Measurements from ENCODE around the gene CELSR3. TPM values are rescaled to one million over a fixed set of nuclear protein-coding genes. Genes with fewer than 3 reads are reported as not detected.

The CELSR3 gene
- total and polyA plus RNA-seq, 2 of the 4 experiments (the other 2 are of a cell fraction), result 0.18 to 0.63 TPM

- H3K23ac ChIP-seq (ENCODE audit: low read depth, low read length), result no peak overlapping the region
- no peak overlapping the region for H2BK20ac ChIP-seq (ENCODE audit: low read depth, low read length)
- H3K27ac ChIP-seq (ENCODE audit: insufficient read depth, low read length), result no peak overlapping the region
- DNase-seq (no peak), ATAC-seq (ENCODE audit: low read depth) (no peak)
- H3K4ac ChIP-seq (ENCODE audit: low read depth, low read length), result no peak overlapping the region
- no peak overlapping the region for H2AK9ac ChIP-seq (replicated peaks; ENCODE audit: low read depth, low read length, poor library complexity)
- BruUV-seq (replicated peaks), result no TSS peak
- H2AK5ac ChIP-seq (ENCODE audit: low read depth, low read length), result no peak overlapping the region
- no peak overlapping the region for H3K14ac ChIP-seq (replicated peaks; ENCODE audit: low read depth, low read length)
- H3K18ac ChIP-seq (ENCODE audit: low read depth, low read length), result no peak overlapping the region
- no peaks in the 10 kb centered on the region for H3K9me1 ChIP-seq (ENCODE audit: insufficient read depth, low read length)
- H3K4me3 ChIP-seq (ENCODE audit: insufficient read depth, low read depth, low read length), result no peak overlapping the region
- no peak overlapping the region for H4K8ac ChIP-seq (ENCODE audit: low read depth in 2 of 2, low read length in 2 of 2)
- H4K5ac ChIP-seq (ENCODE audit: low read depth, low read length), result no peak overlapping the region
- H4K91ac ChIP-seq (ENCODE audit: insufficient read depth, low read depth, low read length), result no peak overlapping the region
- H3K4me1 ChIP-seq (ENCODE audit: control insufficient read depth, insufficient read depth, low read length), result no peaks in the 10 kb centered on the region
- CTCF ChIA-PET, result no interaction called here
- no peaks in the 10 kb centered on the region for H3K79me1 ChIP-seq (ENCODE audit: low read depth in 1 of 2, low read length in 2 of 2)
- no peak overlapping the region for H2BK120ac ChIP-seq (ENCODE audit: low read depth, low read length)
- POLR2A ChIA-PET (ENCODE audit: unreplicated experiment), result no interaction called here
- dilution Hi-C loops (cut with HindIII; ENCODE audit: low sequenced_read_pairs, unreplicated experiment) (no loop called here), intact Hi-C loops (cut with micrococcal nuclease) (no loop called here), in situ Hi-C loops (cut with MboI; ENCODE audit: low sequenced_read_pairs) (no loop called here)
- no peak overlapping the region for H3K9ac ChIP-seq (ENCODE audit: low read depth, low read length)
- no peak overlapping the region for H2BK15ac ChIP-seq (ENCODE audit: low read depth, low read length)
- no peak overlapping the region for H3K56ac ChIP-seq (ENCODE audit: extremely low read depth, insufficient read depth, low read length)
- no peak overlapping the region for H2BK5ac ChIP-seq (ENCODE audit: low read depth, low read length, poor library complexity, severe bottlenecking)
- no peaks in the 10 kb centered on the region for H3K27me3 ChIP-seq (ENCODE audit: control insufficient read depth, insufficient read depth, low read length)
- H3K36me3 ChIP-seq (ENCODE audit: control insufficient read depth, insufficient read depth, low read length), result no peaks in the 10 kb centered on the region
- H2AFZ ChIP-seq (replicated peaks; ENCODE audit: low read length, poor library complexity), result no peak overlapping the region
- no peak overlapping the region for H3K4me2 ChIP-seq (ENCODE audit: low read depth, low read length)
- no peaks in the 10 kb centered on the region for H4K20me1 ChIP-seq (ENCODE audit: insufficient read depth, low read length)
- no peaks in the 10 kb centered on the region for H3K9me3 ChIP-seq (ENCODE audit: control insufficient read depth, insufficient read depth, low read length)
- 60% methylated on average over 1 of the region's 9 CpGs; no CpG with 5 or more reads in 1 of the 2 experiments for WGBS, 2 experiments (ENCODE audit: extremely low coverage in 2 of 2, insufficient read length in 1 of 2)
- TF ChIP-seq SMC3 (IDR thresholded peaks at IDR 0.05; ENCODE audit: low read depth, low read length) (no peak), USF2 (IDR thresholded peaks at IDR 0.05; ENCODE audit: low read depth, low read length) (no peak), FOS (IDR thresholded peaks at IDR 0.05; ENCODE audit: low read depth, low read length) (no peak), MXI1 (IDR thresholded peaks at IDR 0.05; ENCODE audit: borderline replicate concordance, low read depth, low read length) (no peak), RFX5 (IDR thresholded peaks at IDR 0.05; ENCODE audit: low read depth, low read length) (no peak), RAD21 (IDR thresholded peaks at IDR 0.05; ENCODE audit: low read length) (no peak), POLR2A (IDR thresholded peaks at IDR 0.05; ENCODE audit: low read depth, low read length) (no peak), NFE2L2 (IDR thresholded peaks at IDR 0.05; ENCODE audit: low read depth, low read length) (no peak)
Measured at GRCh38 chr3:48647714-48648113, 15.0 kb downstream of the CELSR3 start.
